HFFc6 (cell line): Measurements from ENCODE around the gene TRIM46. TPM values are rescaled to one million over a fixed set of nuclear protein-coding genes. Genes with fewer than 3 reads are reported as not detected.

Experiments used
- DNase-seq: peaks from one replicate; pipeline ENCODE4 v3.0.0-alpha.2; 2018
- H3K27ac Mint-ChIP-seq: 2 replicates; pipeline ENCODE4 v1.8.0; 2020; ENCODE audit warnings: mild to moderate bottlenecking, mixed read lengths
- H3K27me3 Mint-ChIP-seq: 2 replicates; pipeline ENCODE4 v1.8.0; 2021; ENCODE audit warnings: mild to moderate bottlenecking, moderate library complexity, mixed read lengths; ENCODE audit not compliant: insufficient read depth
- H3K36me3 Mint-ChIP-seq: 2 replicates; pipeline ENCODE4 v1.8.0; 2021; ENCODE audit warnings: low read depth, mixed read lengths
- H3K4me1 Mint-ChIP-seq: 2 replicates; pipeline ENCODE4 v1.8.0; 2020; ENCODE audit warnings: low read depth, mixed read lengths
- H3K4me3 Mint-ChIP-seq: 2 replicates; pipeline ENCODE4 v1.8.0; 2020; ENCODE audit warnings: mild to moderate bottlenecking, moderate library complexity, mixed read lengths
- H3K9me3 Mint-ChIP-seq: 2 replicates; pipeline ENCODE4 v1.8.0; 2020; ENCODE audit warnings: mild to moderate bottlenecking, mixed read lengths
- total RNA-seq, 6 experiments: library from RNA; stranded (reverse); fragmentation: NEBNext Ultra II Directional; extraction: Animal tissue kit (Norgen Biotek cat#: 25700); gene quantifications; 2 replicates in 1 of 6; 3 replicates in 5 of 6; pipeline ENCODE4 v1.2.3, GENCODE V29; 2021
- TF ChIP-seq, protein P1 (sequence below): fragments of 200-600 bp; sonication (generic); IDR thresholded peaks from 2 replicates; pipeline ENCODE4 v1.5.0; 2021; ENCODE audit warnings: antibody characterized with exemption, mild to moderate bottlenecking

Gene TRIM46
- total RNA-seq, 6 experiments from 2014 or later, result 5.1 to 7.1 (median 6.1) TPM

GRCh38 chr1:155183775-155184221 lies 10.1 kb downstream of the TRIM46 start:
- H3K9me3 Mint-ChIP-seq, result no peaks in the 10 kb centered on the region
- no peak for DNase-seq
- H3K27me3 Mint-ChIP-seq, result no peaks in the 10 kb centered on the region; the same call in 1 of the 2 replicates
- H3K27ac Mint-ChIP-seq, result no peak overlapping the region
- H3K36me3 Mint-ChIP-seq, result peaks cover 8% of the 10 kb centered on the region; the same call in 1 of the 2 replicates
- no peak overlapping the region for H3K4me3 Mint-ChIP-seq
- H3K4me1 Mint-ChIP-seq, result 0 out of 2 replicates have a peak, but pooled peaks cover 7% of the 10 kb centered on the region
- TF ChIP-seq, protein P1, sequence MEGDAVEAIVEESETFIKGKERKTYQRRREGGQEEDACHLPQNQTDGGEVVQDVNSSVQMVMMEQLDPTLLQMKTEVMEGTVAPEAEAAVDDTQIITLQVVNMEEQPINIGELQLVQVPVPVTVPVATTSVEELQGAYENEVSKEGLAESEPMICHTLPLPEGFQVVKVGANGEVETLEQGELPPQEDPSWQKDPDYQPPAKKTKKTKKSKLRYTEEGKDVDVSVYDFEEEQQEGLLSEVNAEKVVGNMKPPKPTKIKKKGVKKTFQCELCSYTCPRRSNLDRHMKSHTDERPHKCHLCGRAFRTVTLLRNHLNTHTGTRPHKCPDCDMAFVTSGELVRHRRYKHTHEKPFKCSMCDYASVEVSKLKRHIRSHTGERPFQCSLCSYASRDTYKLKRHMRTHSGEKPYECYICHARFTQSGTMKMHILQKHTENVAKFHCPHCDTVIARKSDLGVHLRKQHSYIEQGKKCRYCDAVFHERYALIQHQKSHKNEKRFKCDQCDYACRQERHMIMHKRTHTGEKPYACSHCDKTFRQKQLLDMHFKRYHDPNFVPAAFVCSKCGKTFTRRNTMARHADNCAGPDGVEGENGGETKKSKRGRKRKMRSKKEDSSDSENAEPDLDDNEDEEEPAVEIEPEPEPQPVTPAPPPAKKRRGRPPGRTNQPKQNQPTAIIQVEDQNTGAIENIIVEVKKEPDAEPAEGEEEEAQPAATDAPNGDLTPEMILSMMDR, result no peak

- H3K36me3 Mint-ChIP-seq, result peaks cover 5% of the 10 kb centered on the region; the same call in 1 of the 2 replicates
Measured at GRCh38 chr1:155184351-155184811, 10.7 kb downstream of the TRIM46 start.

GRCh38 chr1:155184835-155185782 lies 11.5 kb downstream of the TRIM46 start:
- H3K4me1 Mint-ChIP-seq, result 0 out of 2 replicates have a peak, but pooled peaks cover 7% of the 10 kb centered on the region
- H3K4me3 Mint-ChIP-seq, result no peak overlapping the region
- H3K27me3 Mint-ChIP-seq, result no peaks in the 10 kb centered on the region; the same call in 1 of the 2 replicates

More at GRCh38 chr1:155184351-155184811, 10.7 kb downstream of the TRIM46 start:
- TF ChIP-seq, protein P1, result no peak
- Mint-ChIP-seq H3K4me3 (no peak overlapping the region), H3K4me1 (0 out of 2 replicates have a peak, but pooled peaks cover 7% of the 10 kb centered on the region), H3K27ac (no peak overlapping the region), H3K9me3 (no peaks in the 10 kb centered on the region), H3K27me3 (no peaks in the 10 kb centered on the region; the same call in 1 of the 2 replicates)
- DNase-seq, result no peak

GRCh38 chr1:155185783-155186066 lies 12.1 kb downstream of the TRIM46 start:
- Mint-ChIP-seq H3K36me3 (peaks cover 5% of the 10 kb centered on the region; the same call in 1 of the 2 replicates), H3K4me3 (no peak overlapping the region), H3K4me1 (0 out of 2 replicates have a peak, but pooled peaks cover 7% of the 10 kb centered on the region), H3K27ac (no peak overlapping the region), H3K27me3 (no peaks in the 10 kb centered on the region; the same call in 1 of the 2 replicates), H3K9me3 (no peaks in the 10 kb centered on the region)
- DNase-seq, result no peak
- TF ChIP-seq, protein P1, result no peak

More at GRCh38 chr1:155184835-155185782, 11.5 kb downstream of the TRIM46 start:
- Mint-ChIP-seq H3K36me3 (peaks cover 5% of the 10 kb centered on the region; the same call in 1 of the 2 replicates), H3K27ac (no peak overlapping the region), H3K9me3 (no peaks in the 10 kb centered on the region)
- DNase-seq, result no peak
- TF ChIP-seq, protein P1, result no peak

- TF ChIP-seq, protein P1, result no peak
- H3K27me3 Mint-ChIP-seq, result no peaks in the 10 kb centered on the region; the same call in 1 of the 2 replicates
- no peak overlapping the region for H3K27ac Mint-ChIP-seq
- H3K36me3 Mint-ChIP-seq, result peaks cover 5% of the 10 kb centered on the region; the same call in 1 of the 2 replicates
- H3K4me1 Mint-ChIP-seq, result 0 out of 2 replicates have a peak, but pooled peaks cover 7% of the 10 kb centered on the region
- H3K4me3 Mint-ChIP-seq, result no peak overlapping the region
- H3K9me3 Mint-ChIP-seq, result no peaks in the 10 kb centered on the region
- DNase-seq, result no peak
Measured at GRCh38 chr1:155186067-155186793, 12.6 kb downstream of the TRIM46 start.
